ENCODE measurements around the gene PLCL1.

DNA sequence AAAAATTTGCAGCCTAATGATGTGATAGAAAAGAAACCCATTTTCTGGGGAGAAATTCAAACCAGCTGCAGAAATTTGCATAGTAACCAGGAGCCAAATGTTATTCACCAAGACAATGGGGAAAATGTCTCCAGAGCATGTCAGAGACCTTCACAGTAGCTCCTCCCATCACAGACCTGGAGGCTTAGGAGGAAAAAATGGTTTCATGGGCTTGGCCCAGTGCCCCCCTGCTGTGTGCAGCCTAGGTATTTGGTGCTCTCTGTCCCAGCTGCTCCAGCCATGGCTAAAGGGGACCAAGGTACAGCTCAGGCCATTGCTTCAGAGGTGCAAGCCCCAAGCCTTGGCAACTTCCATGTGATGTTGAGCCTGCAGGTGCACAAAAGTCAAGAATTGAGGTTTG is 352.9 kb downstream of the PLCL1 start:
- TF ChIP-seq NFRKB (IDR thresholded peaks at IDR 0.05) (no peak), ZNF384 (IDR thresholded peaks at IDR 0.05) (no peak), FOXK2 (IDR thresholded peaks at IDR 0.05) (no peak), L3MBTL2 (conservative IDR thresholded peaks at IDR 0.05) (no peak), CTBP1 (IDR thresholded peaks at IDR 0.05; ENCODE audit: borderline replicate concordance) (no peak), SUZ12 (IDR thresholded peaks at IDR 0.05) (no peak), SP1 (IDR thresholded peaks at IDR 0.05) (no peak), FOXM1 (IDR thresholded peaks at IDR 0.05; ENCODE audit: borderline replicate concordance) (no peak), FOXA1 (IDR thresholded peaks at IDR 0.05) (no peak), BHLHE40 (IDR thresholded peaks at IDR 0.05; ENCODE audit: borderline replicate concordance) (no peak), ARNT (IDR thresholded peaks at IDR 0.05) (no peak), ELF4 (IDR thresholded peaks at IDR 0.05) (no peak), HDGF (IDR thresholded peaks at IDR 0.05; ENCODE audit: borderline replicate concordance) (no peak)
